ENCODE results near the gene LRRC45.

Gene LRRC45

GRCh38 chr17:82054351-82055022, 31.4 kb downstream of the LRRC45 start:
- TF ChIP-seq POLR2AphosphoS5 (IDR thresholded peaks at IDR 0.05; ENCODE audit: low read depth, low read length) (no peak), REST (IDR thresholded peaks at IDR 0.05; ENCODE audit: insufficient read depth in 1 of 2, low read depth in 2 of 2, low read length in 2 of 2) (no peak), TAF1 (IDR thresholded peaks at IDR 0.05; ENCODE audit: borderline replicate concordance, insufficient read depth, low read length) (no peak), SIN3A (IDR thresholded peaks at IDR 0.05; ENCODE audit: borderline replicate concordance, insufficient read depth, low read length) (no peak), FOXP2 (optimal IDR thresholded peaks at IDR 0.05; ENCODE audit: borderline replicate concordance, extremely low read depth, extremely low read length, insufficient read depth) (no peak)

DNA sequence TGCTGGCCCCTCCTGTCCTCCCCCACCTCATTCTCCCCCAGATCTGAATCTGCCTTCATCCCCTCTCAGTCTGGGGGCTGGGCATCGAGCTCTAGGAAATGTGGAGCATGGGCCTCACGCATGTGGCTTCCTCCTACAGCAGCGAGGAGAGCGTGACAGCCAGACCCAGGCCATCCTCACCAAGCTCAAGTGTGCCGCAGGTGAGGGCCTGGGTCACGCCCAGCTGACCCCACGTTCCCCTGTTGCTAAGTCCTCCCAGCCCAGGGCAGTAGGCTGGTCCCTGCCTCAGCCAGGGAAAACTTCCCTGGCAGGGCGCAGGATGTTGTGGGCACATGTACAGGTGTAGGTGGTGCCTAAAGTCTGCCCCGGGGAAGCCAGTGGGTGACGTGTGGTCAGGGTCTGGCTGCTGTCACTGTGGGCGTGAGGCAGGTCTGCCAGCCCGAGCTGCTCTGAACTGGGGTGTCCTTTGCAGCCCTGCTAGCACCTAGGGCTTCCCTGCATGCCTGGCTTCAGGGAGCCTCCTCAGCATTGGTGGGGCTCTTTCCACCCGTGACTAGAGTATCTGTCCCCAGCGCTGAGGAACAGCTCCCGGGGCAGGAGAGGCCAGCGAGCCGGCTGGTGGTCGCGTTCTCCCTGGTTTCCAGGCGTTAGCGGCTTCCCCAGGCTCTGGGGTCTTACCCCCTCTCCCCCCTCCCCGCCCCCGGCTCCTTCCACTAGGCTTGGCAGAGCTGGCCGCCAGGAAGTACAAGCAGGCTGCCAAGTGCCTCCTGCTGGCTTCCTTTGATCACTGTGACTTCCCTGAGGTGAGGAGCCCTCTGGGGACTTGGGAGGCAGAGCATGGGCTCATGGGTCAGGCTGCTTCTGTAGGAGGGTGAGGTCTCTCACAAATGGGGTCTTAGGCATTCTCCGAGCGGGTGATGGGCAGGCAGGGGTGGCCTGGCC, 32.2 kb downstream of the LRRC45 start:
- no peak for TF ChIP-seq SIN3A (IDR thresholded peaks at IDR 0.05; ENCODE audit: borderline replicate concordance, insufficient read depth, low read length)

GRCh38 chr17:82055965-82056728, 33.0 kb downstream of the LRRC45 start:
- TF ChIP-seq FOXP2 (optimal IDR thresholded peaks at IDR 0.05; ENCODE audit: borderline replicate concordance, extremely low read depth, extremely low read length, insufficient read depth) (no peak), TAF1 (IDR thresholded peaks at IDR 0.05; ENCODE audit: borderline replicate concordance, insufficient read depth, low read length) (no peak), REST (IDR thresholded peaks at IDR 0.05; ENCODE audit: insufficient read depth in 1 of 2, low read depth in 2 of 2, low read length in 2 of 2) (no peak)

DNA sequence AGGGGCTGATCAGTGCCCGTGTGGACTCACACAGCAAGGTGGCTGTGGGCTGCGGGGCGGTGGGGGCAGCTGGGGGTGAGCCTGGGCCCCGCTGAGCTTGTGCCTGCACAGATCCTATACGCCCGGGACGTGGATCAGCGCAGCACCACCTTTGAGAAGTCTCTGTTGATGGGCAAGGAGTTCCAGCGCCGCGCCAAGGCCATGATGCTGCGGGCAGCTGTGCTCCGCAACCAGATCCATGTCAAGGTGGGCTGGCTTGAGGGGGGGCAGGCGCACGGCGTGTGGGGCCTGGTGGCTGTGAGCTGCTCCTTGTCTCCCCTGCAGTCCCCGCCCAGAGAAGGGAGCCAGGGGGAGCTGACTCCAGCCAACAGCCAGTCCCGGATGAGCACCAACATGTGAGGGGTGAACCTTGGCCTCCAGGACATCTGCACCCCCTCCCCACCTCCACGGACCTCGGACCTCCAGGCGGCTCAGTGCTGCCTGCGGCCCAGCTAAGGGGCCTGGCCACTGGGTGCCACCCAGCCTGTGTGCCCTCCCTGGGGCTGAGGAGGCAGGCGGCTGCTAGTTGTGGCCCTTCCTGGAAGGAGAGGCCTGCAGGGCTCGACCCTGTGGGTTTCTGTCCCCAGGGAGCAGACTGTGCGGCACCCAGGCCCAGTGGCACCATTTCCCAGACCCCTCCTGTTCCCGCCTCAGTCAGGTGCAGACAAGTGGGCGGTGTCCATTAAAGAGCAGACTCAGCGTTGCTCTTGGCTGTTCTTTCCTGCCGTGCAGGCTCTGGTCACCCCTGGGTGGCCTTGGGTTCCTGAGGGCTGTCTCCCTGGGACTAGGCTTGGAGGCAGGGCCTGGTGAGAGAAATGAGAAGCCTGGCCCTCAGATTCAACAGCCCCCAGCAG, 33.9 kb downstream of the LRRC45 start:
- TF ChIP-seq REST (IDR thresholded peaks at IDR 0.05; ENCODE audit: insufficient read depth in 1 of 2, low read depth in 2 of 2, low read length in 2 of 2) (no peak), POLR2AphosphoS5 (IDR thresholded peaks at IDR 0.05; ENCODE audit: low read depth, low read length) (peak; percentile 56)

GRCh38 chr17:82058230-82058854, 35.2 kb downstream of the LRRC45 start:
- TF ChIP-seq FOXP2 (optimal IDR thresholded peaks at IDR 0.05; ENCODE audit: borderline replicate concordance, extremely low read depth, extremely low read length, insufficient read depth) (no peak), TAF1 (IDR thresholded peaks at IDR 0.05; ENCODE audit: borderline replicate concordance, insufficient read depth, low read length) (no peak), SIN3A (IDR thresholded peaks at IDR 0.05; ENCODE audit: borderline replicate concordance, insufficient read depth, low read length) (no peak), REST (IDR thresholded peaks at IDR 0.05; ENCODE audit: insufficient read depth in 1 of 2, low read depth in 2 of 2, low read length in 2 of 2) (no peak), POLR2AphosphoS5 (IDR thresholded peaks at IDR 0.05; ENCODE audit: low read depth, low read length) (no peak)
